Measurements from ENCODE around the gene IFT81. TPM values are rescaled to one million over a fixed set of nuclear protein-coding genes. Genes with fewer than 3 reads are reported as not detected.

The IFT81 gene
- total and polyA plus RNA-seq, 2 of the 13 experiments (the other 11 are each of a cell fraction or from before 2014, with no cell fraction given): 4.2 to 13.0 TPM

- peak; percentile 74 for TF ChIP-seq ZBTB33 (CRISPR knock-in tag; IDR thresholded peaks at IDR 0.05)
- no peak for TF ChIP-seq USF2 (IDR thresholded peaks at IDR 0.05; ENCODE audit: low read depth, low read length)
- TF ChIP-seq USF2 (CRISPR knock-in tag; IDR thresholded peaks at IDR 0.05; ENCODE audit: borderline replicate concordance): no peak
- no peak for TF ChIP-seq NFYB (CRISPR knock-in tag; IDR thresholded peaks at IDR 0.05)
- TF ChIP-seq RAD21 (CRISPR knock-in tag; IDR thresholded peaks at IDR 0.05): 0 out of 2 replicates have a peak, but pooled peaks have one; percentile 23
- TF ChIP-seq PRDM10 (CRISPR knock-in tag; IDR thresholded peaks at IDR 0.05; ENCODE audit: low read depth): no peak
- TF ChIP-seq PCBP2 (optimal IDR thresholded peaks at IDR 0.05; ENCODE audit: low read depth, low read length, poor library complexity, severe bottlenecking): no peak
- TF ChIP-seq FOXA1 (IDR thresholded peaks at IDR 0.05): no peak
- TF ChIP-seq FOXA1 (CRISPR knock-in tag; IDR thresholded peaks at IDR 0.05): peak; percentile 35; the same call in 1 of the 2 replicates
- no peak for TF ChIP-seq CCDC6 (CRISPR knock-in tag; IDR thresholded peaks at IDR 0.05)
Observed at GRCh38 chr12:110224379-110225304, 100.5 kb downstream of the IFT81 start (continued).

Measured in HepG2 (cell line).